ENCODE measurements around the gene OTOP3. TPM values are rescaled to one million over a fixed set of nuclear protein-coding genes. Genes with fewer than 3 reads are reported as not detected.

Gene OTOP3
- total RNA-seq, 6 experiments from 2014 or later: not detected

GRCh38 chr17:74892974-74893911 is 42.5 kb upstream of the OTOP3 start, which contains the start of gene FADS6:
FADS6 (minus strand) TSS chr17:74893633; CDS start chr17:74893595, 38 bp downstream.
- Mint-ChIP-seq H3K36me3 (ENCODE audit: low read depth) (no peaks in the 10 kb centered on the region), H3K4me1 (ENCODE audit: low read depth) (no peaks in the 10 kb centered on the region), H3K27ac (no peak within 1 kb of the TSS), H3K27me3 (ENCODE audit: insufficient read depth) (peaks cover 59% of the 10 kb centered on the region), H3K4me3 (no peak within 1 kb of the TSS), H3K9me3 (no peaks in the 10 kb centered on the region)
- no peak for TF ChIP-seq CTCF (IDR thresholded peaks at IDR 0.05)
- no peak for DNase-seq

- Mint-ChIP-seq H3K27me3 (ENCODE audit: insufficient read depth) (peaks cover 53% of the 10 kb centered on the region), H3K4me1 (ENCODE audit: low read depth) (no peaks in the 10 kb centered on the region), H3K36me3 (ENCODE audit: low read depth) (no peaks in the 10 kb centered on the region), H3K27ac (no peak overlapping the region), H3K4me3 (no peak overlapping the region), H3K9me3 (no peaks in the 10 kb centered on the region)
- DNase-seq: no peak
- TF ChIP-seq CTCF (IDR thresholded peaks at IDR 0.05): no peak
Measured at GRCh38 chr17:74893936-74894671, 41.6 kb upstream of the OTOP3 start.

- Mint-ChIP-seq H3K4me3 (no peak overlapping the region), H3K36me3 (ENCODE audit: low read depth) (no peaks in the 10 kb centered on the region), H3K9me3 (no peaks in the 10 kb centered on the region), H3K27ac (no peak overlapping the region), H3K27me3 (ENCODE audit: insufficient read depth) (peaks cover 46% of the 10 kb centered on the region), H3K4me1 (ENCODE audit: low read depth) (no peaks in the 10 kb centered on the region)
- no peak for TF ChIP-seq CTCF (IDR thresholded peaks at IDR 0.05)
- DNase-seq: no peak
Measured at GRCh38 chr17:74898376-74898946, 37.2 kb upstream of the OTOP3 start.

- no peak for TF ChIP-seq CTCF (IDR thresholded peaks at IDR 0.05)
- Mint-ChIP-seq H3K4me3 (no peak overlapping the region), H3K9me3 (no peaks in the 10 kb centered on the region), H3K27me3 (ENCODE audit: insufficient read depth) (peaks cover 31% of the 10 kb centered on the region), H3K27ac (no peak overlapping the region), H3K36me3 (ENCODE audit: low read depth) (no peaks in the 10 kb centered on the region), H3K4me1 (ENCODE audit: low read depth) (no peaks in the 10 kb centered on the region)
- no peak for DNase-seq
Measured at GRCh38 chr17:74900208-74900607, 35.5 kb upstream of the OTOP3 start.

GRCh38 chr17:74901353-74902135 is 34.2 kb upstream of the OTOP3 start:
- H3K9me3 Mint-ChIP-seq: peaks cover 3% of the 10 kb centered on the region; the same call in 1 of the 2 replicates
- H3K36me3 Mint-ChIP-seq (ENCODE audit: low read depth): no peaks in the 10 kb centered on the region
- H3K4me1 Mint-ChIP-seq (ENCODE audit: low read depth): no peaks in the 10 kb centered on the region
- peaks cover 20% of the 10 kb centered on the region for H3K27me3 Mint-ChIP-seq (ENCODE audit: insufficient read depth)
- H3K27ac Mint-ChIP-seq: no peak overlapping the region
- no peak overlapping the region for H3K4me3 Mint-ChIP-seq
- TF ChIP-seq CTCF (IDR thresholded peaks at IDR 0.05): no peak
- no peak for DNase-seq

Measured in HFFc6 (cell line).